CD4-positive, alpha-beta T cell treated with Interleukin-1 beta for 1 hour (primary cell): ENCODE results near the gene SLC35D2.

Source experiments
- DNase-seq, 2 donors: peaks; one replicate each; pipeline ENCODE4 v3.0.0-alpha.2; 2020 to 2022

The SLC35D2 gene

GRCh38 chr9:96383165-96383942 is at the start of gene SLC35D2:
Gene SLC35D2 (minus strand): TSS chr9:96383711. CDS start chr9:96383634, 77 bp downstream.
- peak; percentile 5 to 18 for DNase-seq

GRCh38 chr9:96430377-96430776 is 46.9 kb upstream of the SLC35D2 start:
- DNase-seq, result no peak

- no peak for DNase-seq
These were observed 46.2 kb upstream of the SLC35D2 start for GRCh38 chr9:96429732-96430131.

GRCh38 chr9:96425500-96426169 is 42.1 kb upstream of the SLC35D2 start:
- peak in 1 of 2 donors; percentile 20 for DNase-seq

- no peak for DNase-seq
These were observed 40.5 kb upstream of the SLC35D2 start for GRCh38 chr9:96423985-96424336.

GRCh38 chr9:96423322-96423984 is 39.9 kb upstream of the SLC35D2 start:
- DNase-seq, result no peak

- peak; percentile 21 to 41 for DNase-seq
These were observed 37.1 kb upstream of the SLC35D2 start for GRCh38 chr9:96420468-96421219.

- no peak for DNase-seq
These were observed 36.1 kb upstream of the SLC35D2 start for GRCh38 chr9:96419691-96419969.

GRCh38 chr9:96418920-96419690 is 35.6 kb upstream of the SLC35D2 start:
- peak; percentile 61 to 66 for DNase-seq

- peak; percentile 94 to 95 for DNase-seq
These were observed 34.8 kb upstream of the SLC35D2 start, which contains the start of gene ZNF367 for GRCh38 chr9:96418083-96418919. Gene ZNF367 (minus strand): TSS chr9:96418370. CDS start chr9:96418032, 338 bp downstream.

- no peak for DNase-seq
These were observed 34.2 kb upstream of the SLC35D2 start for GRCh38 chr9:96417661-96418082.

GRCh38 chr9:96417051-96417586 is 33.6 kb upstream of the SLC35D2 start:
- DNase-seq, result peak; percentile 88 to 91

GRCh38 chr9:96413302-96414221 is 30.1 kb upstream of the SLC35D2 start:
- peak; percentile 13 to 27 for DNase-seq

- DNase-seq, result no peak
These were observed 28.8 kb upstream of the SLC35D2 start for GRCh38 chr9:96412174-96412913.

- DNase-seq, result no peak
These were observed 27.8 kb upstream of the SLC35D2 start for GRCh38 chr9:96411129-96411838.

GRCh38 chr9:96408409-96409280 is 25.1 kb upstream of the SLC35D2 start:
- no peak for DNase-seq

GRCh38 chr9:96400132-96400910 is 16.8 kb upstream of the SLC35D2 start:
- no peak for DNase-seq
